NCI-H446 (cell line): Measurements from ENCODE around the gene PROB1.
"Not testable (repeated sequence)": the region's sequence is repeated elsewhere in the genome, so short reads cannot be mapped to it uniquely, and the experiment has no call there.

Experiments used
- DNase-seq, 2 experiments: peaks; one replicate each; lab custom pipeline; 2025; lab: John Stamatoyannopoulos, UW

Gene PROB1

DNA sequence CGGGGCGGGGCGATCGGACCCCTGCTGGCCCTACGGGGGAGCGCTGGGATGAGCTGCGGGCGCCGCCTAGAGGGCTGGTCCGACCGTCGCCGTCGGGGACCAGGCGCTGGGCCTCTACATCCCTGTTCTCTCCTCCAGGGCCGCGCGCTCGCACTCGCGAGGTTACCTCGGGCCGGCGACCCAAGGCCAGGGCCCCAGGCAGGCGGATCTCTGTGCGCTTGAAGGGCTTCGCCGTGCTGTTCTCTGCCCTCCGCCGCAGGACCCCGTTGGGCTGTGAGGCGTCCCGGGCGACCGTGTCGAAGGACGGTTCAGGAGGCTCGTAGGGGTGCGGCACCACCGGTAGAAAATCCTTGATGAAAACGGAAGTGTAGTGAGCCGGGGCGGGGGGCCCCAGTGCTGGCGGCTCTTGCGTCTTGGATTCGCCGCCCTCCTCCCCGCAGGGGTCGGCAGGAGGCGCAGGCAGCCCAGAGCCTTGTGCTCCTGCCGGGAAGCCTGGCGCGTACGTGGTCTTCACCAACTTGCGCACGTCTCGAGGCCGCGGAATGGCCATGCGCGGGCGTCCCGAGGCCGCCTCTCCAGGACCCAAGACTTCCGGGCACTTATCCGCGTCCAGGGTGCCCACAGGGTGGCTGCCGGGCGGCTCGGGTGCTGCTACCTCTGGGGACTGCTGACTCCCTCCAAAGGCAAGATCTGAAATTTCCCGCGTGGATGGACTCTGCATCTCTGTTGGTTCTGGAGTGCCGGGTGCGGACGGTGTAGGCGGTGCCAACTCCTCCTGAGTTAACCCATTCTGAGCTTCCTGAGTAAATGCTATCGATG lies 2.0 kb downstream of the PROB1 start:
- DNase-seq = no peak

GRCh38 chr5:139392324-139392677 lies 2.6 kb downstream of the PROB1 start:
- DNase-seq = no peak

- no peak for DNase-seq
Observed at GRCh38 chr5:139391570-139392323, 3.2 kb downstream of the PROB1 start.

GRCh38 chr5:139390639-139391569 lies 4.0 kb downstream of the PROB1 start:
- no peak for DNase-seq

GRCh38 chr5:139389701-139390638 lies 4.9 kb downstream of the PROB1 start, which contains the start of gene MZB1:
MZB1 (minus strand) TSS chr5:139389913; CDS start chr5:139389856, 57 bp downstream.
- DNase-seq = no peak

GRCh38 chr5:139388198-139388821 lies 6.6 kb downstream of the PROB1 start:
- DNase-seq = no peak

GRCh38 chr5:139387611-139388197 lies 7.2 kb downstream of the PROB1 start:
- no peak for DNase-seq

GRCh38 chr5:139386956-139387355 lies 7.9 kb downstream of the PROB1 start:
- not testable (repeated sequence) for DNase-seq

- no peak for DNase-seq
Observed at GRCh38 chr5:139386050-139386438, 8.9 kb downstream of the PROB1 start.

DNA sequence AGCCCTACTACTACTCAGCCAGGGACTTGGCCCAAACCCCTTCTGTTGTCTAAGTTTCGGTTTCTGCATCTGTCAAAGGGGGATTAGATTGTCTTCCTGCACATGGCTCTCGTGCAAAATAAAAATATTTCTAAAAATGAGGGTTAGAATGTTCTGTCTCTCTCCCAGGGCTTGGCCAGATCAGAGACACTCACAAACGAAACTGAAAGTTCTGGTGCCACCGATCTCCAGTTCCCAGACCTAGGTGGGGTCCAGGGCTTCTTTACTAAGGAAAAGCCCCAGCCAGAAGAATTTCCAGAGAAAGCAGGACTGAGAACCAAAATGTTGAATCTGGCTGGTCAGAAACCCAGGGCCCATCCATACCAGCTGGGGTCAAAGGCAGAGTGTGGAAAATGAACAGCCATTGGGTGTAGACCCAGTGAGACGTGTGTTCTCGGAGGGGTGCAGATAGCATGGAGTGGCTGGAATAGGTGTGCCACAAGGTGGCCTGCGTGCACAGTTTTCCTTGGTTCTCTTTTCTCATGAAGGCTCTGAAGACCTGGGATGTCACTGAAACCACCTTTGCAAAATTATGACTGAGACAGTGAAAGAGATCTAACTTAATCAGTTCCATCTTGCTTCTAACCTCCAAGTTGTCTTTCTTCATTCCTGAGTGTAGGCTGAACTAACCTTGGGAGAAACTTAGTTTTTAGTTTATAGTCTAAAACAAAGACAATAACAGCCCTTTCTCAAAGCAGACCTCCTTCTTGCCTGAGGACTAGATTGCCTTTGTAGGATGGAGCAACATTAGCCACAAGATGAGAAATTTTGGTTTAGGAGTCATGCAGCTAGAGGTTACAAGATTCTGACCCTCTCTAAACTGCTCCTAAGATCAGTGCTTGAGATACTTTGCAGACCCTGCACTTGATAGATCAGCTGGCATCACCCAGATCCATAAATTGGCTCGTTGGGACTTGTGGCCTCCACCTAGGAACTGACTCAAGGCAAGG lies 9.5 kb downstream of the PROB1 start:
- DNase-seq = no peak

- DNase-seq = no peak
Observed at GRCh38 chr5:139384591-139385051, 10.3 kb downstream of the PROB1 start.

DNA sequence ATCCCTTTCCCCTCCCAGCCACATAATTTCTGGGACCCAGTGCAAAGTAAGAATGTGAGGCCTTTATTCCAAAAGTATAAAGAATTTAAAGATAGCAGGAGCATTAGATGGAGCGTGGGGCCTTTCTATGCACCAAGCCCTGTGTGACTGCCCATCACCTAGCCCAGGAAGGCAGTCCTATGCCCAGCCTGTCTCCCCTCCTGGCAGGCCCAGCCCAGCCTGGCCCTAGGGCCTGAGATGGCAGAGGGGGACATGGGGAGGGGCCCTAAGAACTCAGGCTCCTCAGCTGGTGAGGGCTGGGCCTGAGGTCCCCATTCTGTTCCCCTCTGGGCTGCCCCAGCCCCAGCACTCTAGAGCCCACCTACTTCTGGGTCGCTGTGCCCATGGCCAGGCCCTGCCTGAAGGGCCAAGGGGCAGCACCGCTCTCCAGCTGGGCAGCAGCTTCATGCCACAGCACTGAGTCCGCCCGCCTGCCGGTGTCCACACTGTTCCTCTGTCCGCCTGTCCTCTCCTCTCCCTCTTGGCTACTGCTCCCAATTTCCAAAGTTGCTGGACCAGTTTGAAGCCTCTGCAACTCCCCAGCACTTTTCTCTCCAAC lies 10.8 kb downstream of the PROB1 start:
- DNase-seq = no peak

GRCh38 chr5:139383275-139383992 lies 11.5 kb downstream of the PROB1 start, which contains the start of gene SLC23A1:
SLC23A1 (minus strand) TSS chr5:139383297; CDS start chr5:139383253, 44 bp downstream.
- no peak for DNase-seq

GRCh38 chr5:139382807-139383206 lies 12.1 kb downstream of the PROB1 start:
- no peak for DNase-seq

- DNase-seq = no peak
Observed at GRCh38 chr5:139381837-139382761, 12.8 kb downstream of the PROB1 start.

DNA sequence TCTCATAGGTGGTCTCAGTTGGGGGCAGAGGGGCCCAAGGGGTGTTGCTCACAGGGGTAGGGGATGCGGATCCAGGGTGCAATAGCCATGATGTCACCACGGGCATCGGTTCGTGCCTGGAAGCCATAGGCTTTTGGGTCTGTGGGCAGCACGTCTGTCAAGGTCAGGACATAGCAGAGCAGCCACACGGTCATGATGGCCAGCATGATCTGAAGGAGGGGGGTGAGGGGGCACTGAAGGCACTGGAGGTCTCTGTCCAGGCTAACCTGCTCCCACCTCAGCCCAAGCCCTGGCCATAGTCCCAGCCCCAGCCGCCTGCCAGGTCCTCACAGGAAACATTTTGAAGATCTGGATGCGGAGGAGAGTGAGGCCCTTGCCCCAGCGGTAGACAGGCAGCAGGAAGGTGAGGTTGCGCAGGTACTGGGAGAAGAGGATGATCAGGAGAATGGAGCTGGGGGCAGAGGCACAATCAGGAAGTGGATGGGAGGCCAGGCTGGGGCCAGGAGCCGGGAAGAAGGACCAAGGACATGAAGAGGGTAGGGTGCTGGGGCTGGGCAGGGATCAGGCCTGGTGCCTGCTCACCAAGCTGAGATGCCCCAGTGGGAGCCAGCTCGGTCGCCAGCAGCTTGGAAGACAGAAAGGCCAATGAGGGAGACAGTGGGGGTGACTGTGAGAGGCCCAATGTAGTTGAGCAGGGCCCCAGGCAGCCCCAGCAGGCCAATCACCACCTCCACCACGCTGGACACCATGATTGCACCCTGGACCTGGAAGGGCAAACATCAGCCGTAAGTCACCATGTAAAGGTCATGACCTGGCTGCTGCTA lies 15.1 kb downstream of the PROB1 start:
- no peak for DNase-seq
